HEK293 (cell line): ENCODE measurements around the gene NMNAT1.

Source experiments
- CTCF ChIA-PET: fragments of 350-600 bp; formaldehyde crosslinking; extraction: SDS; loops from one replicate; lab custom pipeline; 2021; ENCODE audit warnings: antibody characterized with exemption; lab: Yijun Ruan, JAX
- POLR2A ChIA-PET: fragments of 300-600 bp; formaldehyde crosslinking; extraction: SDS; loops from one replicate; lab custom pipeline; 2020; ENCODE audit warnings: antibody characterized with exemption, inconsistent platforms; lab: Yijun Ruan, JAX
- H3K27ac ChIP-seq: fragments of 200-500 bp; sonication (Bioruptor generic); 2 replicates; pipeline ENCODE4 v1.5.1; 2014; ENCODE audit warnings: low read depth, low read length, control low read depth, inconsistent platforms; ENCODE audit errors: extremely low read depth
- H3K36me3 ChIP-seq, 2 experiments: fragments of 200-500 bp in 1 of 2; sonication (Bioruptor generic) in 1 of 2; 1 replicate in 1 of 2; 2 replicates in 1 of 2; pipeline ENCODE4 v1.5.1; 2014 to 2017; ENCODE audit warnings: inconsistent platforms in 2 of 2, low read length in 2 of 2; ENCODE audit not compliant: control insufficient read depth in 2 of 2, insufficient read depth in 1 of 2
- H3K4me1 ChIP-seq: fragments of 200-500 bp; sonication (Bioruptor generic); 2 replicates; pipeline ENCODE4 v1.5.1; 2014; ENCODE audit warnings: mild to moderate bottlenecking, low read length, inconsistent platforms; ENCODE audit not compliant: control insufficient read depth, insufficient read depth
- H3K4me3 ChIP-seq: 2 replicates; pipeline ENCODE4 v1.5.1; 2011; ENCODE audit warnings: low read depth, mild to moderate bottlenecking, control low read depth, low read length, moderate library complexity
- H3K9me3 ChIP-seq: fragments of 200-500 bp; sonication (Bioruptor generic); 2 replicates; pipeline ENCODE4 v1.5.1; 2014; ENCODE audit warnings: low read depth, low read length, inconsistent platforms; ENCODE audit not compliant: control insufficient read depth, insufficient read depth
- EGR2 ChIP-seq: fragments of 450-650 bp; formaldehyde crosslinking; IDR thresholded peaks from 2 replicates; pipeline ENCODE4 v1.5.1; 2016; ENCODE audit warnings: low read depth, missing biosample characterization, missing genetic modification characterization
- GLIS2 ChIP-seq: fragments of 450-650 bp; formaldehyde crosslinking; IDR thresholded peaks from 2 replicates; pipeline ENCODE4 v1.5.1; 2016; ENCODE audit warnings: missing biosample characterization, missing genetic modification characterization
- MZF1 ChIP-seq: fragments of 450-650 bp; formaldehyde crosslinking; IDR thresholded peaks from 2 replicates; pipeline ENCODE4 v1.5.1; 2017; ENCODE audit warnings: missing biosample characterization, missing genetic modification characterization, borderline replicate concordance
- OVOL3 ChIP-seq: fragments of 450-650 bp; formaldehyde crosslinking; IDR thresholded peaks from 2 replicates; pipeline ENCODE4 v1.5.1; 2016; ENCODE audit warnings: missing biosample characterization, missing genetic modification characterization
- PRDM10 ChIP-seq: fragments of 450-650 bp; formaldehyde crosslinking; IDR thresholded peaks from 2 replicates; pipeline ENCODE4 v1.5.1; 2016; ENCODE audit warnings: missing biosample characterization, missing genetic modification characterization
- WT1 ChIP-seq: fragments of 450-650 bp; formaldehyde crosslinking; IDR thresholded peaks from 2 replicates; pipeline ENCODE4 v1.5.1; 2016; ENCODE audit warnings: missing biosample characterization, missing genetic modification characterization
- YY2 ChIP-seq: fragments of 450-650 bp; formaldehyde crosslinking; IDR thresholded peaks from 2 replicates; pipeline ENCODE4 v1.5.1; 2016; ENCODE audit warnings: missing biosample characterization, missing genetic modification characterization
- ZBTB17 ChIP-seq: fragments of 450-650 bp; formaldehyde crosslinking; IDR thresholded peaks from 2 replicates; pipeline ENCODE4 v1.5.1; 2016; ENCODE audit warnings: missing biosample characterization, missing genetic modification characterization
- ZBTB8A ChIP-seq: fragments of 450-650 bp; formaldehyde crosslinking; IDR thresholded peaks from 2 replicates; pipeline ENCODE4 v1.5.1; 2016; ENCODE audit warnings: missing biosample characterization, missing genetic modification characterization
- ZNF140 ChIP-seq: fragments of 450-650 bp; formaldehyde crosslinking; IDR thresholded peaks from 2 replicates; pipeline ENCODE4 v1.5.1; 2016; ENCODE audit warnings: missing biosample characterization, missing genetic modification characterization
- ZNF157 ChIP-seq: fragments of 450-650 bp; formaldehyde crosslinking; IDR thresholded peaks from 2 replicates; pipeline ENCODE4 v1.5.1; 2016; ENCODE audit warnings: missing biosample characterization, missing genetic modification characterization
- ZNF274 ChIP-seq, 2 experiments: fragments of 200-500 bp in 1 of 2; fragments of 450-650 bp in 1 of 2; sonication (Bioruptor generic) in 1 of 2; formaldehyde crosslinking in 1 of 2; IDR thresholded peaks; 2 replicates each; pipeline versions ENCODE4 v1.5.1 to v1.6.1; 2014 to 2016; ENCODE audit warnings: borderline replicate concordance in 1 of 2, inconsistent platforms in 1 of 2, low read length in 1 of 2, missing biosample characterization in 1 of 2, missing genetic modification characterization in 1 of 2
- ZNF341 ChIP-seq: fragments of 450-650 bp; formaldehyde crosslinking; IDR thresholded peaks from 2 replicates; pipeline ENCODE4; 2016; ENCODE audit warnings: low read depth, missing biosample characterization, missing genetic modification characterization
- ZNF48 ChIP-seq: fragments of 450-650 bp; formaldehyde crosslinking; IDR thresholded peaks from 2 replicates; pipeline ENCODE4 v1.5.1; 2016; ENCODE audit warnings: missing biosample characterization, missing genetic modification characterization
- ZNF548 ChIP-seq: fragments of 450-650 bp; formaldehyde crosslinking; IDR thresholded peaks from 2 replicates; pipeline ENCODE4 v1.5.1; 2016; ENCODE audit warnings: missing biosample characterization, missing genetic modification characterization
- ZNF558 ChIP-seq: fragments of 450-650 bp; formaldehyde crosslinking; IDR thresholded peaks from 2 replicates; pipeline ENCODE4 v1.5.1; 2016; ENCODE audit warnings: missing biosample characterization, missing genetic modification characterization
- ZNF623 ChIP-seq: fragments of 450-650 bp; formaldehyde crosslinking; IDR thresholded peaks from 2 replicates; pipeline ENCODE4 v1.5.1; 2016; ENCODE audit warnings: missing biosample characterization, missing genetic modification characterization
- ZNF747 ChIP-seq: fragments of 450-650 bp; formaldehyde crosslinking; IDR thresholded peaks from 2 replicates; pipeline ENCODE4 v1.5.1; 2016; ENCODE audit warnings: missing biosample characterization, missing genetic modification characterization
- ZNF843 ChIP-seq: fragments of 450-650 bp; formaldehyde crosslinking; IDR thresholded peaks from 2 replicates; pipeline ENCODE4 v1.5.1; 2016; ENCODE audit warnings: missing biosample characterization, missing genetic modification characterization
- ZSCAN30 ChIP-seq: fragments of 450-650 bp; IDR thresholded peaks from 2 replicates; pipeline ENCODE4 v1.5.1; 2018; ENCODE audit warnings: missing biosample characterization, mild to moderate bottlenecking, missing genetic modification characterization, moderate library complexity
- TF ChIP-seq, protein P1 (sequence below): fragments of 450-650 bp; formaldehyde crosslinking; conservative IDR thresholded peaks from 2 replicates; pipeline ENCODE4 v1.5.1; 2016; ENCODE audit warnings: low read depth, missing biosample characterization, missing genetic modification characterization
- TF ChIP-seq, protein P2 (sequence below): fragments of 450-650 bp; formaldehyde crosslinking; IDR thresholded peaks from 2 replicates; pipeline ENCODE4 v1.5.1; 2016; ENCODE audit warnings: missing biosample characterization, missing genetic modification characterization, low read depth
- TF ChIP-seq, protein P3 (sequence below): fragments of 450-650 bp; formaldehyde crosslinking; IDR thresholded peaks from 2 replicates; pipeline ENCODE4 v1.5.1; 2016; ENCODE audit warnings: missing biosample characterization, missing genetic modification characterization

Gene NMNAT1

GRCh38 chr1:9993561-9994075 is 50.3 kb downstream of the NMNAT1 start (continued):
- TF ChIP-seq ZBTB17 (tag by site-specific recombination): no peak
- TF ChIP-seq ZNF843 (tag by site-specific recombination): no peak
- no peak for TF ChIP-seq ZNF274 (IDR thresholded peaks at IDR 0.05; ENCODE audit: low read length)
- TF ChIP-seq ZNF274 (tag by site-specific recombination; IDR thresholded peaks at IDR 0.05; ENCODE audit: borderline replicate concordance): no peak
- no peak for TF ChIP-seq ZNF157 (tag by site-specific recombination)
- TF ChIP-seq ZNF548: no peak
- TF ChIP-seq ZNF558 (tag by site-specific recombination): no peak
- TF ChIP-seq ZNF48 (tag by site-specific recombination): no peak
- TF ChIP-seq, protein P1, sequence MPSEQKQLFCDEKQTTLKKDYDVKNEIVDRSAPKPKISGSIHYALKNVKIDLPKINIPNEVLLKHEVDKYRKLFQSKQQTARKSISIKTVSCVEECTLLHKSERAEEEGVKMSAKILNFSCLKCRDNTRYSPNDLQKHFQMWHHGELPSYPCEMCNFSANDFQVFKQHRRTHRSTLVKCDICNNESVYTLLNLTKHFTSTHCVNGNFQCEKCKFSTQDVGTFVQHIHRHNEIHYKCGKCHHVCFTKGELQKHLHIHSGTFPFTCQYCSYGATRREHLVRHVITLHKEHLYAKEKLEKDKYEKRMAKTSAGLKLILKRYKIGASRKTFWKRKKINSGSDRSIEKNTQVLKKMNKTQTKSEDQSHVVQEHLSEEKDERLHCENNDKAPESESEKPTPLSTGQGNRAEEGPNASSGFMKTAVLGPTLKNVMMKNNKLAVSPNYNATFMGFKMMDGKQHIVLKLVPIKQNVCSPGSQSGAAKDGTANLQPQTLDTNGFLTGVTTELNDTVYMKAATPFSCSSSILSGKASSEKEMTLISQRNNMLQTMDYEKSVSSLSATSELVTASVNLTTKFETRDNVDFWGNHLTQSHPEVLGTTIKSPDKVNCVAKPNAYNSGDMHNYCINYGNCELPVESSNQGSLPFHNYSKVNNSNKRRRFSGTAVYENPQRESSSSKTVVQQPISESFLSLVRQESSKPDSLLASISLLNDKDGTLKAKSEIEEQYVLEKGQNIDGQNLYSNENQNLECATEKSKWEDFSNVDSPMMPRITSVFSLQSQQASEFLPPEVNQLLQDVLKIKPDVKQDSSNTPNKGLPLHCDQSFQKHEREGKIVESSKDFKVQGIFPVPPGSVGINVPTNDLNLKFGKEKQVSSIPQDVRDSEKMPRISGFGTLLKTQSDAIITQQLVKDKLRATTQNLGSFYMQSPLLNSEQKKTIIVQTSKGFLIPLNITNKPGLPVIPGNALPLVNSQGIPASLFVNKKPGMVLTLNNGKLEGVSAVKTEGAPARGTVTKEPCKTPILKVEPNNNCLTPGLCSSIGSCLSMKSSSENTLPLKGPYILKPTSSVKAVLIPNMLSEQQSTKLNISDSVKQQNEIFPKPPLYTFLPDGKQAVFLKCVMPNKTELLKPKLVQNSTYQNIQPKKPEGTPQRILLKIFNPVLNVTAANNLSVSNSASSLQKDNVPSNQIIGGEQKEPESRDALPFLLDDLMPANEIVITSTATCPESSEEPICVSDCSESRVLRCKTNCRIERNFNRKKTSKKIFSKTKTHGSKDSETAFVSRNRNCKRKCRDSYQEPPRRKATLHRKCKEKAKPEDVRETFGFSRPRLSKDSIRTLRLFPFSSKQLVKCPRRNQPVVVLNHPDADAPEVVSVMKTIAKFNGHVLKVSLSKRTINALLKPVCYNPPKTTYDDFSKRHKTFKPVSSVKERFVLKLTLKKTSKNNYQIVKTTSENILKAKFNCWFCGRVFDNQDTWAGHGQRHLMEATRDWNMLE (tag by site-specific recombination): no peak
- TF ChIP-seq PRDM10 (tag by site-specific recombination): no peak

DNA sequence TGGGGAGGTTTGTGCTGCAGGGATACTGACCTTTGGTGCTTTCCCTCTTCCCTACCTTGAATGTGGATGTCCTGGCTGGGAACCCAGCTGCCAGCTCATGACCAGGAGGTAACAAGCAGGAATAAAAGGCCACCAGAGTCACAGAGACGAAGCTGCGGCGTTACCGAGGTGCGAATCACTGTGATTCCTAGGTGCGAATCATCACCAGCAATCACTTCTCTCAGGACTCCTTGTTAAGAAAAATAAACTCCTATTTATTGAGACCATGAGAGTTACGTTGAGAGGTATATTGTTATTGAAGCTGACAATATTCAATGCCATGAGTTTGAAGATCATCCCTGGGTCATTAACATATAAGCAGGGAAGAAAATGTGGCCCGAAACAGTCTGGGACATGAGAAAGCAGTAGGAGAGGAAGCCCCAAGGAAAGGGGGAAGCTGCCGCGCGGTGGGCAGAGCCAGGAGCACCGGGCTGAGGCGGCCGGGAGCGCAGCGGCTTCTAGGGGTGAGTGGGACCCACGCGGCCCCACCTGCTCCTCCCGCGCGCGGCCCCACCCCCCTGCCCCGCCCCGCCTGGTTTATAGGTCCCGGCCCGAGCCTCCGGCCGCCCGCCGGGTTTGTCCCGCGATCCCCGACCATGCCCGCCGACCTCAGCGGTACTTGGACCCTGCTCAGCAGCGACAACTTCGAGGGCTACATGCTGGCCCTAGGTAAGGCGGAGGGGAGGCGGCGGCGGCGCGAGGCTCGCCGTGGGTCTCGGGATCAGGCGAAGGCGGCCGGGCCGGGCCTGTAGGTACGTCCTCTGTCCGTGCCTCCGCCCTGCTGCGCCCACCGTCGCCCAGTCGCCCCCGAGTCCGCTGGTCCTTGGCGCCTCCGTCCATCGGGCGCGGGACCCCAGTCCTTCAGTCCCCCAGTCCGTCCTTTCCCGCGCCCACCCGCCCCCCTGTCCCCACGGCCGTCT is 53.6 kb downstream of the NMNAT1 start, which contains the start of gene RBP7:
RBP7 (plus strand) TSS at position 605 of the 959 bp plus-strand sequence; CDS start at position 636, 31 bp downstream.
- H3K9me3 ChIP-seq: no peaks in the 10 kb centered on the region
- peak within 1 kb of the TSS; percentile 36 for H3K4me3 ChIP-seq
- POLR2A ChIA-PET: no interaction called here
- no peaks in the 10 kb centered on the region; a peak in 1 of 3 replicates for H3K36me3 ChIP-seq
- H3K27ac ChIP-seq: no peak within 1 kb of the TSS
- H3K4me1 ChIP-seq: no peaks in the 10 kb centered on the region
- CTCF ChIA-PET: no interaction called here
- no peak for TF ChIP-seq ZNF140 (tag by site-specific recombination)
- no peak for TF ChIP-seq ZNF623 (tag by site-specific recombination)
- TF ChIP-seq EGR2: 0 out of 2 replicates have a peak, but pooled peaks have one; percentile 18
- TF ChIP-seq ZNF341: no peak
- no peak for TF ChIP-seq YY2 (tag by site-specific recombination)
- TF ChIP-seq, protein P2, sequence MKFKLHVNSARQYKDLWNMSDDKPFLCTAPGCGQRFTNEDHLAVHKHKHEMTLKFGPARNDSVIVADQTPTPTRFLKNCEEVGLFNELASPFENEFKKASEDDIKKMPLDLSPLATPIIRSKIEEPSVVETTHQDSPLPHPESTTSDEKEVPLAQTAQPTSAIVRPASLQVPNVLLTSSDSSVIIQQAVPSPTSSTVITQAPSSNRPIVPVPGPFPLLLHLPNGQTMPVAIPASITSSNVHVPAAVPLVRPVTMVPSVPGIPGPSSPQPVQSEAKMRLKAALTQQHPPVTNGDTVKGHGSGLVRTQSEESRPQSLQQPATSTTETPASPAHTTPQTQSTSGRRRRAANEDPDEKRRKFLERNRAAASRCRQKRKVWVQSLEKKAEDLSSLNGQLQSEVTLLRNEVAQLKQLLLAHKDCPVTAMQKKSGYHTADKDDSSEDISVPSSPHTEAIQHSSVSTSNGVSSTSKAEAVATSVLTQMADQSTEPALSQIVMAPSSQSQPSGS (tag by site-specific recombination): no peak
- TF ChIP-seq MZF1 (tag by site-specific recombination): no peak
- TF ChIP-seq ZNF747 (tag by site-specific recombination): no peak
- TF ChIP-seq OVOL3 (tag by site-specific recombination): no peak
- TF ChIP-seq, protein P3, sequence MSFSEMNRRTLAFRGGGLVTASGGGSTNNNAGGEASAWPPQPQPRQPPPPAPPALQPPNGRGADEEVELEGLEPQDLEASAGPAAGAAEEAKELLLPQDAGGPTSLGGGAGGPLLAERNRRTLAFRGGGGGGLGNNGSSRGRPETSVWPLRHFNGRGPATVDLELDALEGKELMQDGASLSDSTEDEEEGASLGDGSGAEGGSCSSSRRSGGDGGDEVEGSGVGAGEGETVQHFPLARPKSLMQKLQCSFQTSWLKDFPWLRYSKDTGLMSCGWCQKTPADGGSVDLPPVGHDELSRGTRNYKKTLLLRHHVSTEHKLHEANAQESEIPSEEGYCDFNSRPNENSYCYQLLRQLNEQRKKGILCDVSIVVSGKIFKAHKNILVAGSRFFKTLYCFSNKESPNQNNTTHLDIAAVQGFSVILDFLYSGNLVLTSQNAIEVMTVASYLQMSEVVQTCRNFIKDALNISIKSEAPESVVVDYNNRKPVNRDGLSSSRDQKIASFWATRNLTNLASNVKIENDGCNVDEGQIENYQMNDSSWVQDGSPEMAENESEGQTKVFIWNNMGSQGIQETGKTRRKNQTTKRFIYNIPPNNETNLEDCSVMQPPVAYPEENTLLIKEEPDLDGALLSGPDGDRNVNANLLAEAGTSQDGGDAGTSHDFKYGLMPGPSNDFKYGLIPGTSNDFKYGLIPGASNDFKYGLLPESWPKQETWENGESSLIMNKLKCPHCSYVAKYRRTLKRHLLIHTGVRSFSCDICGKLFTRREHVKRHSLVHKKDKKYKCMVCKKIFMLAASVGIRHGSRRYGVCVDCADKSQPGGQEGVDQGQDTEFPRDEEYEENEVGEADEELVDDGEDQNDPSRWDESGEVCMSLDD (tag by site-specific recombination): no peak
- peak; percentile 32; the same call in 1 of the 2 replicates for TF ChIP-seq GLIS2
- TF ChIP-seq ZSCAN30 (tag by site-specific recombination): no peak
- no peak for TF ChIP-seq WT1
- TF ChIP-seq ZBTB8A (tag by site-specific recombination): peak; percentile 44
